ENCODE measurements around the gene ITGB3. TPM values are rescaled to one million over a fixed set of nuclear protein-coding genes. Genes with fewer than 3 reads are reported as not detected.

Gene ITGB3
- total and polyA plus RNA-seq, 9 of the 15 experiments (the other 6 are each of a cell fraction or from before 2014, with no cell fraction given), result 0.08 to 2.6 (median 0.62) TPM; not detected in 1

DNA sequence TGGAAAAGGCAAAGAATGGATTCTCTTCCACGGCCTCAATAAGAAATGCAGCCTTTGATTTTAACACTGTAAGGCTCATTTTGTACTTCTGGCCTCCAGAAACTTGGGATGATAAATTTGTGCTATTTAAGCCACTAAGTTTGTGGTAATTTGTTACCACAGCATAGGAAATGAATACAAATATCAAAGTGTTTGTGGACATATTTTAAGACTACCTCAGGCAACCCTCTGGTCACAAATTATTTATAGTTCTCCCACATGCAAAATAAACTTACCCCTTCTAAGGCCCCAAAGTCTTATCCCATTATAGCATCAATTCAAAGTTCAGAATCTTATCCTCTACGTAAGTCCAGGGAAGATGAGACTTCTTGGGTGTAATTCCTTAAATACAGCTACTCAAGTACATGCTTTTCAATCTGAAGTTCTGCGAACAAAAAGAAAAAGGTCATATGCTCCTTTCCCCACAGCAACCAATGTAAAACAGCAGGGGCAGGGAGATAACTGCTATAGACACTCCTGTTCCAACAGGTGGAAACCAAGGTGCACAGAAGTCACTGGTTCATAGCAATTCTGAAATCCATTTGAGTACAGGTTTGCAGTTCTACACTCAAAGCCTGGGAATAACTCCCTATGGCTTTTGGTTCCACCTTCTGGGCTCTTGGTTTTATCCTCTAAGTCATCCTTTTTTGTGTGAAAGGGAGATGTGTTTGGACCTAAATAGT, 64.7 kb downstream of the ITGB3 start:
- no peak overlapping the region for H3K4me2 ChIP-seq (ENCODE audit: insufficient read depth, low read length)
- peaks cover 4 to 6% of the 10 kb centered on the region in 2 experiments; a peak in 3 of 5 replicates for H3K4me1 ChIP-seq (replicated peaks in 1 of 2; ENCODE audit: control insufficient read depth in 2 of 2, insufficient read depth in 2 of 2, low read length in 2 of 2)
- no peak overlapping the region for H3K4me3 ChIP-seq
- H3K27ac ChIP-seq (ENCODE audit: extremely low read depth, low read depth, low read length), result no peak overlapping the region
- no peak for DNase-seq (ENCODE audit: extremely low read depth in 1 of 4, low spot score in 3 of 4)
- intact Hi-C loops (cut with micrococcal nuclease), result loop anchor here (5.0 kb wide), 2 partner anchors 294 to 376 kb away; no protein-coding TSS in a partner anchor
- H3K9me1 ChIP-seq (ENCODE audit: control insufficient read depth, insufficient read depth, low read length), result no peaks in the 10 kb centered on the region
- ChIA-PET CTCF (ENCODE audit: low intra/inter-chr PET ratio) (interaction anchor here (0.7 kb wide), 1 partner anchor 88 kb away, joined by 3 read pairs; no protein-coding TSS in a partner anchor), POLR2A (no interaction called here)
- H4K20me1 ChIP-seq (replicated peaks; ENCODE audit: control insufficient read depth, insufficient read depth, low read length), result no peaks in the 10 kb centered on the region
- H3K9me3 ChIP-seq (replicated peaks; ENCODE audit: control insufficient read depth, insufficient read depth, low read depth, low read length), result no peaks in the 10 kb centered on the region
- ATAC-seq, result no peak
- H3K36me3 ChIP-seq (ENCODE audit: control insufficient read depth, insufficient read depth, low read length), result no peaks in the 10 kb centered on the region
- BruUV-seq (replicated peaks), result no TSS peak
- TF ChIP-seq HCFC1 (IDR thresholded peaks at IDR 0.05; ENCODE audit: low read depth, low read length) (no peak), CBFB (CRISPR knock-in tag; IDR thresholded peaks at IDR 0.05) (no peak), ZNF592 (IDR thresholded peaks at IDR 0.05) (no peak), ZNF584 (CRISPR knock-in tag; IDR thresholded peaks at IDR 0.05; ENCODE audit: low read depth) (peak; percentile 98), ZNF398 (CRISPR knock-in tag; IDR thresholded peaks at IDR 0.05) (no peak), ZNF134 (CRISPR knock-in tag; conservative IDR thresholded peaks at IDR 0.05) (no peak), ZBTB49 (CRISPR knock-in tag; IDR thresholded peaks at IDR 0.05; ENCODE audit: borderline replicate concordance) (no peak)
- 65% methylated on average over 3 of the region's 3 CpGs for WGBS (ENCODE audit: insufficient coverage, low coverage, missing lambda C conversion rate)
- H3K79me2 ChIP-seq (ENCODE audit: control insufficient read depth, insufficient read depth, low read length), result no peaks in the 10 kb centered on the region
- in situ Hi-C loops (cut with MboI), result no loop called here
- no peak overlapping the region for H3K9ac ChIP-seq (ENCODE audit: insufficient read depth in 1 of 2, low read depth in 2 of 2, low read length in 2 of 2)
- no peak overlapping the region for H2AFZ ChIP-seq (ENCODE audit: low read depth, low read length)
- no peaks in the 10 kb centered on the region for H3K27me3 ChIP-seq (ENCODE audit: control insufficient read depth in 2 of 2, insufficient read depth in 2 of 2, low read length in 2 of 2)
- FAIRE-seq, result no peak
